Ishikawa (cell line): Measurements from ENCODE around the gene KRTAP2-3.

Source experiments
- CEBPB ChIP-seq: IDR thresholded peaks from 2 replicates; pipeline ENCODE4 v1.6.1; 2012
- MAX ChIP-seq: IDR thresholded peaks from 2 replicates; pipeline ENCODE4 v1.6.1; 2012
- RAD21 ChIP-seq: IDR thresholded peaks from 2 replicates; pipeline ENCODE4 v1.6.1; 2012; ENCODE audit warnings: low read depth

- TF ChIP-seq MAX, result no peak
- no peak for TF ChIP-seq RAD21
- no peak for TF ChIP-seq CEBPB
Observed at GRCh38 chr17:41018541-41018940, 41.4 kb downstream of the KRTAP2-3 start.
